IMR-90 (cell line): ENCODE measurements around the gene SLC35E4. TPM values are rescaled to one million over a fixed set of nuclear protein-coding genes. Genes with fewer than 3 reads are reported as not detected.

ENCODE experiments used
- ATAC-seq: fragments of 200-7000 bp; cut with Tn5 transposase; 2 replicates; pipeline ENCODE4 v1.9.1; 2020; ENCODE audit warnings: low read depth, mild to moderate bottlenecking, moderate library complexity
- BruUV-seq: library from RNA; stranded (reverse); fragments of 400-500 nt; replicated peaks from 2 replicates; lab custom pipeline; 2021; lab: Mats Ljungman, UMichigan
- CTCF ChIA-PET: fragments of 300-600 bp; formaldehyde crosslinking; extraction: SDS; loops from one replicate; lab custom pipeline; 2021; ENCODE audit warnings: antibody characterized with exemption; lab: Yijun Ruan, JAX
- POLR2A ChIA-PET: fragments of 300-600 bp; sonication (Branson Sonifier 250); formaldehyde crosslinking; loops from one replicate; lab custom pipeline; 2022; ENCODE audit warnings: antibody characterized with exemption; ENCODE audit not compliant: unreplicated experiment; lab: Charles Lee
- DNase-seq: peaks from one replicate; pipeline ENCODE4 v3.0.0; 2013
- H2AFZ ChIP-seq: replicated peaks from 2 replicates; pipeline ENCODE3; 2013; ENCODE audit warnings: low read length, mild to moderate bottlenecking; ENCODE audit not compliant: poor library complexity
- H2AK5ac ChIP-seq: 2 replicates; pipeline ENCODE4 v1.6.1; 2013; ENCODE audit warnings: low read depth, low read length, inconsistent platforms
- H2AK9ac ChIP-seq: replicated peaks from 2 replicates; pipeline ENCODE3; 2013; ENCODE audit warnings: mild to moderate bottlenecking, low read depth, low read length, moderate library complexity; ENCODE audit not compliant: poor library complexity
- H2BK120ac ChIP-seq: 2 replicates; pipeline ENCODE4 v1.6.1; 2013; ENCODE audit warnings: low read depth, low read length, inconsistent platforms
- H2BK15ac ChIP-seq: 3 replicates; pipeline ENCODE4 v1.6.1; 2013; ENCODE audit warnings: low read depth, low read length, inconsistent platforms
- H2BK20ac ChIP-seq: 2 replicates; pipeline ENCODE4 v1.6.1; 2013; ENCODE audit warnings: low read depth, mild to moderate bottlenecking, inconsistent platforms, low read length, moderate library complexity
- H2BK5ac ChIP-seq: 2 replicates; pipeline ENCODE4 v1.6.1; 2013; ENCODE audit warnings: mild to moderate bottlenecking, low read depth, low read length, inconsistent platforms; ENCODE audit not compliant: poor library complexity, severe bottlenecking
- H3K14ac ChIP-seq: replicated peaks from 2 replicates; pipeline ENCODE4 v1.6.1; 2013; ENCODE audit warnings: low read depth, low read length, inconsistent platforms
- H3K18ac ChIP-seq: 2 replicates; pipeline ENCODE4 v1.6.1; 2013; ENCODE audit warnings: low read depth, low read length, control low read depth
- H3K23ac ChIP-seq: 2 replicates; pipeline ENCODE4 v1.6.1; 2013; ENCODE audit warnings: low read depth, low read length, inconsistent platforms
- H3K27ac ChIP-seq: 2 replicates; pipeline ENCODE4 v1.5.1; 2013; ENCODE audit warnings: mild to moderate bottlenecking, control low read depth, low read length; ENCODE audit not compliant: insufficient read depth
- H3K27me3 ChIP-seq: 2 replicates; pipeline ENCODE4 v1.6.1; 2013; ENCODE audit warnings: low read length; ENCODE audit not compliant: control insufficient read depth, insufficient read depth
- H3K36me3 ChIP-seq: 2 replicates; pipeline ENCODE4 v1.6.1; 2013; ENCODE audit warnings: low read length, mixed read lengths; ENCODE audit not compliant: control insufficient read depth, insufficient read depth
- H3K4ac ChIP-seq: 2 replicates; pipeline ENCODE4 v1.6.1; 2013; ENCODE audit warnings: low read depth, low read length, inconsistent platforms
- H3K4me1 ChIP-seq: 2 replicates; pipeline ENCODE4 v1.6.1; 2013; ENCODE audit warnings: low read length, mixed read lengths; ENCODE audit not compliant: control insufficient read depth, insufficient read depth
- H3K4me2 ChIP-seq: 2 replicates; pipeline ENCODE4 v1.6.1; 2013; ENCODE audit warnings: low read depth, mild to moderate bottlenecking, control low read depth, low read length, moderate library complexity
- H3K4me3 ChIP-seq: 2 replicates; pipeline ENCODE4 v1.5.1; 2013; ENCODE audit warnings: low read depth, mild to moderate bottlenecking, control low read depth, low read length, moderate library complexity; ENCODE audit not compliant: insufficient read depth
- H3K56ac ChIP-seq: 2 replicates; pipeline ENCODE4 v1.6.1; 2013; ENCODE audit warnings: low read length, inconsistent platforms; ENCODE audit not compliant: insufficient read depth; ENCODE audit errors: extremely low read depth
- H3K79me1 ChIP-seq, 2 experiments: 2 replicates each; pipeline ENCODE4 v1.6.1; 2013; ENCODE audit warnings: low read length in 2 of 2, inconsistent platforms in 1 of 2, low read depth in 1 of 2
- H3K9ac ChIP-seq: 2 replicates; pipeline ENCODE4 v1.6.1; 2013; ENCODE audit warnings: low read depth, low read length, control low read depth
- H3K9me1 ChIP-seq: 2 replicates; pipeline ENCODE4 v1.6.1; 2013; ENCODE audit warnings: low read length, inconsistent platforms; ENCODE audit not compliant: insufficient read depth
- H3K9me3 ChIP-seq: 2 replicates; pipeline ENCODE4 v1.6.1; 2013; ENCODE audit warnings: low read length; ENCODE audit not compliant: control insufficient read depth, insufficient read depth
- H4K20me1 ChIP-seq: 2 replicates; pipeline ENCODE4 v1.6.1; 2013; ENCODE audit warnings: low read length, inconsistent platforms; ENCODE audit not compliant: insufficient read depth
- H4K5ac ChIP-seq: 2 replicates; pipeline ENCODE4 v1.6.1; 2013; ENCODE audit warnings: mild to moderate bottlenecking, low read depth, low read length, control low read depth
- H4K8ac ChIP-seq, 2 experiments: 2 replicates each; pipeline ENCODE4 v1.6.1; 2013; ENCODE audit warnings: low read depth in 2 of 2, low read length in 2 of 2, control low read depth in 1 of 2, inconsistent platforms in 1 of 2
- H4K91ac ChIP-seq: 2 replicates; pipeline ENCODE4 v1.6.1; 2013; ENCODE audit warnings: low read depth, low read length, inconsistent platforms; ENCODE audit not compliant: insufficient read depth
- CEBPB ChIP-seq: IDR thresholded peaks from 2 replicates; pipeline ENCODE4 v1.6.1; 2012; ENCODE audit warnings: low read depth, low read length, improper control_type of control experiment
- MAZ ChIP-seq: IDR thresholded peaks from 2 replicates; pipeline ENCODE4 v1.6.1; 2012; ENCODE audit warnings: low read depth, mild to moderate bottlenecking, low read length, improper control_type of control experiment, moderate library complexity, borderline replicate concordance
- RFX5 ChIP-seq: IDR thresholded peaks from 2 replicates; pipeline ENCODE4 v1.8.0; 2012; ENCODE audit warnings: low read depth, mild to moderate bottlenecking, low read length, moderate library complexity
- WGBS, 2 experiments: methylation state at CpG; one replicate each; pipeline versions ENCODE4 v1.1.5 to v1.1.7; 2013; ENCODE audit warnings: missing lambda C conversion rate in 2 of 2; ENCODE audit not compliant: insufficient read length in 1 of 2; ENCODE audit errors: extremely low coverage in 2 of 2; 5-methylcytosine and 5-hydroxymethylcytosine counted together
- dilution Hi-C: fragments of 300-500 bp; cut with HindIII; formaldehyde crosslinking; loops from one replicate; pipeline ENCODE4 v1.14.3; 2018; ENCODE audit warnings: low sequenced_read_pairs; ENCODE audit not compliant: unreplicated experiment
- in situ Hi-C: fragments of 300-500 bp; cut with MboI; formaldehyde crosslinking; loops from 3 replicates; pipeline ENCODE4 v1.14.3; 2019; ENCODE audit warnings: low sequenced_read_pairs, inconsistent platforms, mixed read lengths
- intact Hi-C: fragments of 100-400 bp; cut with micrococcal nuclease; formaldehyde crosslinking; loops from 2 replicates; pipeline ENCODE4 v1.10.0; 2022
- polyA plus RNA-seq, 3 experiments: library from polyadenylated mRNA; depleted of rRNA; stranded (reverse); fragments of >200 nt; gene quantifications; 2 replicates each; pipeline ENCODE4 v1.2.3, GENCODE V29; 2012; ENCODE audit warnings: low replicate concordance in 1 of 3
- total RNA-seq: library from RNA; depleted of rRNA; stranded (reverse); fragments of >200 nt; gene quantifications from 2 replicates; pipeline ENCODE4 v1.2.3, GENCODE V29; 2012

Gene SLC35E4
- total and polyA plus RNA-seq, 2 of the 4 experiments (the other 2 are of a cell fraction) = 5.7 to 6.8 TPM

DNA sequence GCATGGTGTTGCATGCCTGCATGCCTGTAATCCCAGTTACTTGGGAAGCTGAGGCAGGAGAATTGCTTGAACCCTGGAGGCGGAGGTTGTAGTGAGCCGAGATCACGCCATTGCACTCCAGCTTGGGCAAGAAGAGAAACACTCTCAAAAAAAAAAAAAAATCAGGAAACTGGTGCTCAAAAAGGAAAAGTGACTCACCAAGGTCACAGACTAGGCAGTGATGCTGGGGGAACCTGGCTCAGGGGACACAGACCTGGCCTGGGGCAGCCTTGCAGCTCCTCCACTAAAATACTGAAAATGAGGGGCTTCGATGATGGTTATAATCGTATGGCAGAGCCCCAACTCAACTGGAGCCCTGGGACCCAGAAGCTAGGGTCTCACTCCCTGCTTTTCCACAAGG, 8.1 kb upstream of the SLC35E4 start:
- no peaks in the 10 kb centered on the region for H4K20me1 ChIP-seq
- ChIA-PET CTCF (no interaction called here), POLR2A (no interaction called here)
- no peak overlapping the region for H4K5ac ChIP-seq
- WGBS, 2 experiments = 93% methylated on average over 3 of the region's 5 CpGs; no CpG with 5 or more reads in 1 of the 2 experiments
- no peaks in the 10 kb centered on the region for H3K4me1 ChIP-seq
- no peak overlapping the region for H3K4me3 ChIP-seq
- no peak overlapping the region for H3K9ac ChIP-seq
- H4K8ac ChIP-seq = no peak overlapping the region
- H3K27ac ChIP-seq = no peak overlapping the region
- in situ Hi-C loops = no loop called here
- H3K9me3 ChIP-seq = no peaks in the 10 kb centered on the region
- H2BK15ac ChIP-seq = no peak overlapping the region
- no peak overlapping the region for H3K23ac ChIP-seq
- no peak for DNase-seq
- no peak overlapping the region for H2BK20ac ChIP-seq
- dilution Hi-C loops = no loop called here
- ATAC-seq = no peak
- no peak overlapping the region for H2AFZ ChIP-seq
- no peak overlapping the region for H3K4me2 ChIP-seq
- H3K36me3 ChIP-seq = no peaks in the 10 kb centered on the region
- no peak overlapping the region for H3K18ac ChIP-seq
- H3K4ac ChIP-seq = no peak overlapping the region
- H2BK5ac ChIP-seq = no peak overlapping the region
- intact Hi-C loops = no loop called here
- no peak overlapping the region for H3K14ac ChIP-seq
- H3K56ac ChIP-seq = no peak overlapping the region
- H4K91ac ChIP-seq = no peak overlapping the region
- H2AK9ac ChIP-seq = no peak overlapping the region
- no peaks in the 10 kb centered on the region for H3K9me1 ChIP-seq
- H3K27me3 ChIP-seq = no peaks in the 10 kb centered on the region
- no TSS peak for BruUV-seq
- no peaks in the 10 kb centered on the region for H3K79me1 ChIP-seq
- TF ChIP-seq RFX5 (no peak), CEBPB (no peak), MAZ (no peak)
- no peak overlapping the region for H2BK120ac ChIP-seq
- no peak overlapping the region for H2AK5ac ChIP-seq
